Sigmoid colon (tissue), 4 donors: Measurements from ENCODE around the gene TGIF1.

Source experiments
- CTCF ChIP-seq, 4 experiments: fragments of 450-650 bp in 3 of 4; fragments of 200-600 bp in 1 of 4; IDR thresholded peaks; one replicate each; pipeline ENCODE4 v1.5.1; 2016 to 2019; ENCODE audit warnings: antibody characterized with exemption in 4 of 4, mild to moderate bottlenecking in 3 of 4, moderate library complexity in 2 of 4
- EP300 ChIP-seq, 4 donors: sonication (generic); formaldehyde crosslinking; IDR thresholded peaks; one replicate each; pipeline ENCODE4 v1.6.1; 2017; ENCODE audit warnings: antibody characterized with exemption in 4 of 4
- POLR2A ChIP-seq, 2 donors: fragments of 450-650 bp; IDR thresholded peaks; one replicate each; pipeline ENCODE4 v1.6.1; 2016; ENCODE audit warnings: antibody characterized with exemption in 2 of 2, mild to moderate bottlenecking in 2 of 2, moderate library complexity in 2 of 2
- POLR2AphosphoS5 ChIP-seq, 4 donors: sonication (generic); formaldehyde crosslinking; IDR thresholded peaks; one replicate each; pipeline ENCODE4 v1.6.1; 2017; ENCODE audit warnings: antibody characterized with exemption in 4 of 4

- TF ChIP-seq POLR2A (IDR thresholded peaks at IDR 0.05) (peak; percentile 38 to 58), CTCF (IDR thresholded peaks at IDR 0.05) (no peak), POLR2AphosphoS5 (IDR thresholded peaks at IDR 0.05) (peak; percentile 53 to 81 (median 66)), EP300 (IDR thresholded peaks at IDR 0.05) (no peak)
Measured at GRCh38 chr18:3451989-3452749, 2.2 kb downstream of the TGIF1 start.
